GM23338 (cell line): ENCODE measurements around the gene ZNF622. TPM values are rescaled to one million over a fixed set of nuclear protein-coding genes. Genes with fewer than 3 reads are reported as not detected.

ENCODE experiments used
- ATAC-seq: fragments of 200-7000 bp; cut with Tn5 transposase; 3 replicates; pipeline ENCODE4 v1.9.1; 2020
- DNase-seq: peaks from one replicate; pipeline ENCODE4 v3.0.0-alpha.2; 2015; ENCODE audit warnings: low spot score
- H2AFZ ChIP-seq: fragments of 200-600 bp; sonication (generic); 2 replicates; pipeline ENCODE4 v1.8.0; 2016; ENCODE audit warnings: antibody characterized with exemption, mild to moderate bottlenecking, moderate library complexity
- H3F3A ChIP-seq: fragments of 200-600 bp; sonication (generic); replicated peaks from 2 replicates; pipeline ENCODE4 v1.8.0; 2017; ENCODE audit warnings: antibody characterized with exemption, mixed run types, low read depth
- H3K27ac ChIP-seq: fragments of 200-600 bp; sonication (generic); 2 replicates; pipeline ENCODE4 v1.6.1; 2016; ENCODE audit warnings: low read depth
- H3K27me3 ChIP-seq: fragments of 200-600 bp; sonication (generic); 2 replicates; pipeline ENCODE4 v1.8.0; 2016; ENCODE audit warnings: mild to moderate bottlenecking, mixed run types, moderate library complexity; ENCODE audit not compliant: insufficient read depth
- H3K36me3 ChIP-seq: fragments of 200-600 bp; sonication (generic); 2 replicates; pipeline ENCODE4 v1.8.0; 2016; ENCODE audit warnings: mild to moderate bottlenecking; ENCODE audit not compliant: insufficient read depth
- H3K4me1 ChIP-seq: fragments of 200-600 bp; sonication (generic); 2 replicates; pipeline ENCODE4 v1.8.0; 2016; ENCODE audit warnings: mild to moderate bottlenecking, moderate library complexity; ENCODE audit not compliant: insufficient read depth
- H3K4me2 ChIP-seq: fragments of 200-600 bp; sonication (generic); 2 replicates; pipeline ENCODE4 v1.7.1; 2017; ENCODE audit warnings: mixed run types
- H3K4me3 ChIP-seq: fragments of 200-600 bp; sonication (generic); 2 replicates; pipeline ENCODE4 v1.6.1; 2016; ENCODE audit warnings: mixed run types
- H3K79me2 ChIP-seq: fragments of 200-600 bp; sonication (generic); replicated peaks from 2 replicates; pipeline ENCODE4 v1.8.0; 2017; ENCODE audit warnings: mild to moderate bottlenecking; ENCODE audit not compliant: insufficient read depth
- H3K9me2 ChIP-seq: fragments of 200-600 bp; sonication (generic); 2 replicates; pipeline ENCODE4 v1.8.0; 2017; ENCODE audit not compliant: insufficient read depth
- H4K20me1 ChIP-seq: fragments of 200-600 bp; sonication (generic); replicated peaks from 2 replicates; pipeline ENCODE4 v1.8.0; 2017; ENCODE audit warnings: mild to moderate bottlenecking; ENCODE audit not compliant: insufficient read depth
- H3K27ac Mint-ChIP-seq: 2 replicates; pipeline ENCODE4 v1.8.0; 2020; ENCODE audit warnings: inconsistent platforms, mild to moderate bottlenecking, moderate library complexity, mixed read lengths
- H3K27me3 Mint-ChIP-seq: 3 replicates; pipeline ENCODE4 v1.8.0; 2022; ENCODE audit warnings: low read depth, mild to moderate bottlenecking, moderate library complexity, mixed read lengths, inconsistent platforms; ENCODE audit not compliant: insufficient read depth, poor library complexity
- H3K36me3 Mint-ChIP-seq: 3 replicates; pipeline ENCODE4 v1.8.0; 2021; ENCODE audit warnings: low read depth, mild to moderate bottlenecking, inconsistent platforms, moderate library complexity, mixed read lengths
- H3K4me1 Mint-ChIP-seq: 3 replicates; pipeline ENCODE4 v1.8.0; 2020; ENCODE audit warnings: mild to moderate bottlenecking, inconsistent platforms, mixed read lengths
- H3K4me3 Mint-ChIP-seq: 3 replicates; pipeline ENCODE4 v1.8.0; 2021; ENCODE audit warnings: moderate library complexity, mild to moderate bottlenecking, inconsistent platforms, mixed read lengths
- H3K9me3 Mint-ChIP-seq: 3 replicates; pipeline ENCODE4 v1.8.0; 2020; ENCODE audit warnings: moderate library complexity, mild to moderate bottlenecking, inconsistent platforms, mixed read lengths
- CREB1 ChIP-seq: fragments of 250-450 bp; sonication (Bioruptor Pico); IDR thresholded peaks from 2 replicates; pipeline ENCODE4 v1.5.0; 2020; ENCODE audit warnings: low read depth, mild to moderate bottlenecking, moderate library complexity
- EZH2 ChIP-seq: fragments of 200-600 bp; sonication (generic); IDR thresholded peaks from one replicate; pipeline ENCODE4 v1.8.0; 2017; ENCODE audit warnings: antibody characterized with exemption, mild to moderate bottlenecking, low read depth; ENCODE audit not compliant: unreplicated experiment
- JUNB ChIP-seq: IDR thresholded peaks from one replicate; pipeline ENCODE4 v1.6.1; 2016; ENCODE audit warnings: antibody characterized with exemption; ENCODE audit not compliant: unreplicated experiment
- POLR2AphosphoS5 ChIP-seq: IDR thresholded peaks from 2 replicates; pipeline ENCODE4 v1.6.1; 2016; ENCODE audit warnings: antibody characterized with exemption, low read depth
- STAT1 ChIP-seq: IDR thresholded peaks from one replicate; pipeline ENCODE4 v1.6.1; 2016; ENCODE audit warnings: antibody characterized with exemption; ENCODE audit not compliant: unreplicated experiment
- ZNF114 ChIP-seq: fragments of 250-450 bp; sonication (Bioruptor Pico); IDR thresholded peaks from 2 replicates; pipeline ENCODE4 v1.5.0; 2020; ENCODE audit warnings: mild to moderate bottlenecking, moderate library complexity
- ZNF462 ChIP-seq: fragments of 250-450 bp; sonication (Bioruptor Pico); IDR thresholded peaks from 2 replicates; pipeline ENCODE4 v1.5.0; 2020; ENCODE audit warnings: mild to moderate bottlenecking, moderate library complexity
- polyA plus RNA-seq: library from polyadenylated mRNA; unstranded; fragments of >200 nt; fragmentation: Nextera tagmentation; extraction: Ambion mirVana; gene quantifications from 2 replicates; pipeline ENCODE4 v1.2.1, GENCODE V29; 2016
- total RNA-seq: library from RNA; depleted of rRNA; stranded (reverse); fragments of >200 nt; shearing (Covaris generic); gene quantifications from 2 replicates; pipeline ENCODE4 v1.2.3, GENCODE V29; 2014
- TF ChIP-seq, protein P1 (sequence below), 2 experiments: fragments of 200-600 bp in 1 of 2; sonication (generic) in 1 of 2; conservative IDR thresholded peaks; 2 replicates each; pipeline versions ENCODE4 v1.5.1 to v1.6.1; 2016 to 2017; ENCODE audit warnings: antibody characterized with exemption in 2 of 2, low read depth in 2 of 2, mild to moderate bottlenecking in 2 of 2, moderate library complexity in 1 of 2

The ZNF622 gene
- total and polyA plus RNA-seq, 2 experiments from 2014 or later: 20.1 to 30.7 TPM

- Mint-ChIP-seq H3K4me3 (no peak overlapping the region), H3K4me1 (peaks cover 7% of the 10 kb centered on the region; the same call in 1 of the 3 replicates), H3K27ac (no peak overlapping the region), H3K9me3 (no peaks in the 10 kb centered on the region), H3K36me3 (peaks cover 53% of the 10 kb centered on the region), H3K27me3 (no peaks in the 10 kb centered on the region)
- Histone ChIP-seq H2AFZ (no peak overlapping the region), H3K79me2 (peaks cover 38% of the 10 kb centered on the region), H3K36me3 (peaks cover 8% of the 10 kb centered on the region; the same call in 1 of the 2 replicates), H3K4me2 (no peak overlapping the region), H3F3A (no peaks in the 10 kb centered on the region), H3K9me2 (no peaks in the 10 kb centered on the region), H3K4me3 (no peak overlapping the region), H3K4me1 (no peaks in the 10 kb centered on the region), H4K20me1 (0 out of 2 replicates have a peak, but pooled peaks cover 3% of the 10 kb centered on the region), H3K27me3 (no peaks in the 10 kb centered on the region), H3K27ac (no peak overlapping the region)
- DNase-seq (no peak), ATAC-seq (no peak)
- TF ChIP-seq EZH2 (no peak), CREB1 (no peak), POLR2AphosphoS5 (no peak)
- TF ChIP-seq, protein P1, sequence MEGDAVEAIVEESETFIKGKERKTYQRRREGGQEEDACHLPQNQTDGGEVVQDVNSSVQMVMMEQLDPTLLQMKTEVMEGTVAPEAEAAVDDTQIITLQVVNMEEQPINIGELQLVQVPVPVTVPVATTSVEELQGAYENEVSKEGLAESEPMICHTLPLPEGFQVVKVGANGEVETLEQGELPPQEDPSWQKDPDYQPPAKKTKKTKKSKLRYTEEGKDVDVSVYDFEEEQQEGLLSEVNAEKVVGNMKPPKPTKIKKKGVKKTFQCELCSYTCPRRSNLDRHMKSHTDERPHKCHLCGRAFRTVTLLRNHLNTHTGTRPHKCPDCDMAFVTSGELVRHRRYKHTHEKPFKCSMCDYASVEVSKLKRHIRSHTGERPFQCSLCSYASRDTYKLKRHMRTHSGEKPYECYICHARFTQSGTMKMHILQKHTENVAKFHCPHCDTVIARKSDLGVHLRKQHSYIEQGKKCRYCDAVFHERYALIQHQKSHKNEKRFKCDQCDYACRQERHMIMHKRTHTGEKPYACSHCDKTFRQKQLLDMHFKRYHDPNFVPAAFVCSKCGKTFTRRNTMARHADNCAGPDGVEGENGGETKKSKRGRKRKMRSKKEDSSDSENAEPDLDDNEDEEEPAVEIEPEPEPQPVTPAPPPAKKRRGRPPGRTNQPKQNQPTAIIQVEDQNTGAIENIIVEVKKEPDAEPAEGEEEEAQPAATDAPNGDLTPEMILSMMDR (conservative IDR thresholded peaks at IDR 0.05; ENCODE audit: low read depth in 2 of 2): no peak
Measured at GRCh38 chr5:16455668-16456067, 9.9 kb downstream of the ZNF622 start.

- H3K27me3 Mint-ChIP-seq: no peaks in the 10 kb centered on the region
- no peaks in the 10 kb centered on the region for H3K9me3 Mint-ChIP-seq
- H3K4me1 ChIP-seq: no peaks in the 10 kb centered on the region
- TF ChIP-seq ZNF462 (CRISPR knock-in tag) (no peak), ZNF114 (no peak), STAT1 (no peak), JUNB (no peak)
- no peak overlapping the region for H3K4me3 ChIP-seq
- no peak for DNase-seq
- H3K27ac ChIP-seq: no peak overlapping the region
- H3K36me3 Mint-ChIP-seq: peaks cover 59% of the 10 kb centered on the region
- H3K79me2 ChIP-seq: peaks cover 34% of the 10 kb centered on the region
- H3F3A ChIP-seq: no peaks in the 10 kb centered on the region
- peaks cover 13% of the 10 kb centered on the region; the same call in 1 of the 2 replicates for H3K36me3 ChIP-seq
- H4K20me1 ChIP-seq: 0 out of 2 replicates have a peak, but pooled peaks cover 3% of the 10 kb centered on the region
- no peaks in the 10 kb centered on the region for H3K27me3 ChIP-seq
- H2AFZ ChIP-seq: no peak overlapping the region
- ATAC-seq: no peak
- H3K4me2 ChIP-seq: no peak overlapping the region
- no peak overlapping the region for H3K4me3 Mint-ChIP-seq
- no peaks in the 10 kb centered on the region for H3K9me2 ChIP-seq
- no peak overlapping the region for H3K27ac Mint-ChIP-seq
- H3K4me1 Mint-ChIP-seq: peaks cover 7% of the 10 kb centered on the region; the same call in 1 of the 3 replicates
Measured at GRCh38 chr5:16454686-16455085, 10.9 kb downstream of the ZNF622 start.
